H9 (cell line): ENCODE measurements around the gene CDKN2C. TPM values are rescaled to one million over a fixed set of nuclear protein-coding genes. Genes with fewer than 3 reads are reported as not detected.
A peak's percentile ranks its signal among the peaks of the same experiment; 100 is the strongest.

Source experiments
- DNase-seq: peaks from one replicate; pipeline ENCODE4 v3.0.0-alpha.2; 2017
- H2AFZ ChIP-seq: one replicate; pipeline ENCODE4 v1.6.1; 2013; ENCODE audit warnings: mild to moderate bottlenecking, low read length, control low read depth, moderate library complexity
- H2AK5ac ChIP-seq: 2 replicates; pipeline ENCODE4 v1.6.1; 2013; ENCODE audit warnings: low read length, control low read depth, mixed read lengths; ENCODE audit not compliant: insufficient read length
- H2BK120ac ChIP-seq: one replicate; pipeline ENCODE4 v1.6.1; 2013; ENCODE audit warnings: low read depth, mild to moderate bottlenecking, low read length, control low read depth, inconsistent platforms; ENCODE audit not compliant: poor library complexity, severe bottlenecking
- H2BK12ac ChIP-seq: 2 replicates; pipeline ENCODE4 v1.6.1; 2013; ENCODE audit warnings: low read length, control low read depth, mixed read lengths, low read depth; ENCODE audit not compliant: insufficient read length
- H2BK15ac ChIP-seq: 2 replicates; pipeline ENCODE4 v1.6.1; 2013; ENCODE audit warnings: low read depth, low read length, control low read depth
- H2BK20ac ChIP-seq: one replicate; pipeline ENCODE4 v1.6.1; 2013; ENCODE audit warnings: low read depth, mild to moderate bottlenecking, low read length, control low read depth, inconsistent platforms; ENCODE audit not compliant: poor library complexity, severe bottlenecking
- H2BK5ac ChIP-seq: 2 replicates; pipeline ENCODE4 v1.6.1; 2013; ENCODE audit warnings: low read length, control low read depth, mixed read lengths; ENCODE audit not compliant: insufficient read length
- H3K14ac ChIP-seq: 2 replicates; pipeline ENCODE4 v1.6.1; 2013; ENCODE audit warnings: low read length, control low read depth; ENCODE audit not compliant: insufficient read depth
- H3K18ac ChIP-seq: 2 replicates; pipeline ENCODE4 v1.6.1; 2013; ENCODE audit warnings: low read depth, mild to moderate bottlenecking, mixed read lengths, low read length, control low read depth; ENCODE audit not compliant: insufficient read length
- H3K23ac ChIP-seq: 2 replicates; pipeline ENCODE4 v1.6.1; 2013; ENCODE audit warnings: low read length, control low read depth, mixed read lengths, low read depth; ENCODE audit not compliant: insufficient read length
- H3K23me2 ChIP-seq: 2 replicates; pipeline ENCODE4 v1.6.1; 2013; ENCODE audit warnings: low read depth, mild to moderate bottlenecking, mixed read lengths, low read length, control low read depth; ENCODE audit not compliant: insufficient read length, poor library complexity, severe bottlenecking
- H3K27ac ChIP-seq: 2 replicates; pipeline ENCODE4 v1.5.1; 2013; ENCODE audit warnings: low read length, control low read depth, mixed read lengths, low read depth; ENCODE audit not compliant: insufficient read length
- H3K27me3 ChIP-seq: 2 replicates; pipeline ENCODE4 v1.6.1; 2013; ENCODE audit warnings: low read length, control low read depth, inconsistent platforms; ENCODE audit not compliant: insufficient read depth
- H3K4ac ChIP-seq: 2 replicates; pipeline ENCODE4 v1.6.1; 2013; ENCODE audit warnings: low read depth, mild to moderate bottlenecking, control low read depth, inconsistent platforms, low read length, moderate library complexity
- H3K4me1 ChIP-seq: 2 replicates; pipeline ENCODE4 v1.6.1; 2013; ENCODE audit warnings: low read length, control low read depth, inconsistent platforms; ENCODE audit not compliant: insufficient read depth
- H3K4me2 ChIP-seq: 2 replicates; pipeline ENCODE4 v1.6.1; 2013; ENCODE audit warnings: low read length, control low read depth, mixed read lengths; ENCODE audit not compliant: insufficient read length, insufficient read depth
- H3K56ac ChIP-seq: 2 replicates; pipeline ENCODE4 v1.6.1; 2013; ENCODE audit warnings: low read depth, mild to moderate bottlenecking, mixed read lengths, low read length, control low read depth; ENCODE audit not compliant: insufficient read length
- H3K79me1 ChIP-seq: 2 replicates; pipeline ENCODE4 v1.6.1; 2013; ENCODE audit warnings: low read depth, mild to moderate bottlenecking, moderate library complexity, low read length, control low read depth, inconsistent platforms; ENCODE audit not compliant: insufficient read depth, poor library complexity, severe bottlenecking
- H3K79me2 ChIP-seq: 2 replicates; pipeline ENCODE4 v1.6.1; 2013; ENCODE audit warnings: low read length, control low read depth, inconsistent platforms; ENCODE audit not compliant: insufficient read depth
- H3K9ac ChIP-seq: 2 replicates; pipeline ENCODE4 v1.6.1; 2013; ENCODE audit warnings: low read length, control low read depth, mixed read lengths; ENCODE audit not compliant: insufficient read length; ENCODE audit errors: extremely low read depth
- H3K9me3 ChIP-seq: one replicate; pipeline ENCODE4 v1.6.1; 2013; ENCODE audit warnings: low read depth, low read length, inconsistent platforms; ENCODE audit not compliant: control insufficient read depth
- H3T11ph ChIP-seq: one replicate; pipeline ENCODE4 v1.6.1; 2013; ENCODE audit warnings: mild to moderate bottlenecking, low read length, control low read depth, inconsistent platforms
- H4K20me1 ChIP-seq: one replicate; pipeline ENCODE4 v1.6.1; 2013; ENCODE audit not compliant: control insufficient read depth, insufficient read length, insufficient read depth
- H4K5ac ChIP-seq: 2 replicates; pipeline ENCODE4 v1.6.1; 2013; ENCODE audit warnings: low read depth, mild to moderate bottlenecking, mixed read lengths, low read length, control low read depth; ENCODE audit not compliant: insufficient read length
- H4K8ac ChIP-seq: replicated peaks from 2 replicates; pipeline ENCODE4 v1.6.1; 2013; ENCODE audit warnings: low read length, control low read depth, mixed read lengths, low read depth; ENCODE audit not compliant: insufficient read length
- H4K91ac ChIP-seq: 2 replicates; pipeline ENCODE4 v1.6.1; 2013; ENCODE audit warnings: low read depth, mild to moderate bottlenecking, moderate library complexity, mixed read lengths, low read length, control low read depth; ENCODE audit not compliant: insufficient read length
- H3K27ac Mint-ChIP-seq, 3 experiments: 2 replicates in 2 of 3; 3 replicates in 1 of 3; pipeline ENCODE4 v1.8.0; 2020 to 2021; ENCODE audit warnings: mixed read lengths in 3 of 3, mild to moderate bottlenecking in 1 of 3, moderate library complexity in 1 of 3
- H3K27me3 Mint-ChIP-seq: 2 replicates; pipeline ENCODE4 v1.8.0; 2021; ENCODE audit warnings: low read depth, mild to moderate bottlenecking, moderate library complexity, mixed read lengths
- H3K36me3 Mint-ChIP-seq, 3 experiments: 2 replicates in 2 of 3; 3 replicates in 1 of 3; pipeline ENCODE4 v1.8.0; 2020 to 2021; ENCODE audit warnings: low read depth in 3 of 3, mixed read lengths in 3 of 3; ENCODE audit not compliant: insufficient read depth in 1 of 3
- H3K4me1 Mint-ChIP-seq, 2 experiments: 2 replicates each; pipeline ENCODE4 v1.8.0; 2020; ENCODE audit warnings: mixed read lengths in 2 of 2
- H3K4me3 Mint-ChIP-seq, 2 experiments: 2 replicates in 1 of 2; 3 replicates in 1 of 2; pipeline ENCODE4 v1.8.0; 2020 to 2021; ENCODE audit warnings: mild to moderate bottlenecking in 2 of 2, mixed read lengths in 2 of 2, moderate library complexity in 1 of 2
- H3K9me3 Mint-ChIP-seq, 2 experiments: 2 replicates in 1 of 2; 3 replicates in 1 of 2; pipeline ENCODE4 v1.8.0; 2020; ENCODE audit warnings: mild to moderate bottlenecking in 2 of 2, mixed read lengths in 2 of 2, moderate library complexity in 1 of 2
- CTCF ChIP-seq: fragments of 200-600 bp; sonication (generic); conservative IDR thresholded peaks from 3 replicates; pipeline ENCODE4 v1.8.0; 2021; ENCODE audit warnings: antibody characterized with exemption, mild to moderate bottlenecking
- WGBS: extraction: QIAGEN DNeasy Blood & Tissue Kit; methylation state at CpG from one replicate; pipeline ENCODE4 v1.1.7; 2013; ENCODE audit warnings: missing lambda C conversion rate, low lambda C conversion rate, mixed read lengths; ENCODE audit not compliant: insufficient read length; ENCODE audit errors: extremely low coverage; 5-methylcytosine and 5-hydroxymethylcytosine counted together
- total RNA-seq: library from RNA; stranded (reverse); gene quantifications from 2 replicates; pipeline ENCODE4 v1.2.1, GENCODE V29; 2021

CDKN2C gene
- total RNA-seq, 1 experiment from 2014 or later: not detected

GRCh38 chr1:50968821-50969610, 1.0 kb upstream of the CDKN2C start:
- no peak overlapping the region for H2BK20ac ChIP-seq
- Mint-ChIP-seq H3K4me3 (peak overlapping the region; percentile 59 to 84), H3K27me3 (peaks cover 95% of the 10 kb centered on the region), H3K9me3 (no peaks in the 10 kb centered on the region; a peak in 2 of 5 replicates), H3K36me3 (no peaks in the 10 kb centered on the region), H3K27ac (no peak overlapping the region), H3K4me1 (peaks cover 12 to 28% of the 10 kb centered on the region in 2 experiments)
- H4K20me1 ChIP-seq: no peaks in the 10 kb centered on the region
- H4K91ac ChIP-seq: no peak overlapping the region
- H3K56ac ChIP-seq: no peak overlapping the region
- H2AFZ ChIP-seq: no peak overlapping the region
- H2BK15ac ChIP-seq: no peak overlapping the region
- H3K79me2 ChIP-seq: no peaks in the 10 kb centered on the region
- H4K5ac ChIP-seq: no peak overlapping the region
- H3K9me3 ChIP-seq: no peaks in the 10 kb centered on the region
- H3K23me2 ChIP-seq: peaks cover 17% of the 10 kb centered on the region
- no peak overlapping the region for H2BK12ac ChIP-seq
- no peaks in the 10 kb centered on the region for H3K4me1 ChIP-seq
- peak; percentile 47 for DNase-seq
- peak overlapping the region; percentile 79 for H3K4me2 ChIP-seq
- no peak overlapping the region for H3K4ac ChIP-seq
- H2AK5ac ChIP-seq: no peak overlapping the region
- no CpG with 5 or more reads among the region's 65 CpGs for WGBS
- no peak overlapping the region for H3K27ac ChIP-seq
- H4K8ac ChIP-seq: no peak overlapping the region
- no peak for TF ChIP-seq CTCF
- peaks cover 48% of the 10 kb centered on the region for H3K27me3 ChIP-seq
- H2BK120ac ChIP-seq: no peak overlapping the region
- H3K9ac ChIP-seq: no peak overlapping the region
- no peak overlapping the region for H3T11ph ChIP-seq
- no peak overlapping the region for H3K23ac ChIP-seq
- H3K18ac ChIP-seq: no peak overlapping the region
- H2BK5ac ChIP-seq: no peak overlapping the region
- H3K79me1 ChIP-seq: no peaks in the 10 kb centered on the region
- H3K14ac ChIP-seq: no peak overlapping the region
